HG03196 (cell line): ENCODE measurements around the gene DGKB.

Experiments
- ATAC-seq: cut with Tn5 transposase; IDR thresholded peaks from one replicate; pipeline ENCODE4 v1.9.1; 2021; ENCODE audit not compliant: unreplicated experiment

DGKB gene

DNA sequence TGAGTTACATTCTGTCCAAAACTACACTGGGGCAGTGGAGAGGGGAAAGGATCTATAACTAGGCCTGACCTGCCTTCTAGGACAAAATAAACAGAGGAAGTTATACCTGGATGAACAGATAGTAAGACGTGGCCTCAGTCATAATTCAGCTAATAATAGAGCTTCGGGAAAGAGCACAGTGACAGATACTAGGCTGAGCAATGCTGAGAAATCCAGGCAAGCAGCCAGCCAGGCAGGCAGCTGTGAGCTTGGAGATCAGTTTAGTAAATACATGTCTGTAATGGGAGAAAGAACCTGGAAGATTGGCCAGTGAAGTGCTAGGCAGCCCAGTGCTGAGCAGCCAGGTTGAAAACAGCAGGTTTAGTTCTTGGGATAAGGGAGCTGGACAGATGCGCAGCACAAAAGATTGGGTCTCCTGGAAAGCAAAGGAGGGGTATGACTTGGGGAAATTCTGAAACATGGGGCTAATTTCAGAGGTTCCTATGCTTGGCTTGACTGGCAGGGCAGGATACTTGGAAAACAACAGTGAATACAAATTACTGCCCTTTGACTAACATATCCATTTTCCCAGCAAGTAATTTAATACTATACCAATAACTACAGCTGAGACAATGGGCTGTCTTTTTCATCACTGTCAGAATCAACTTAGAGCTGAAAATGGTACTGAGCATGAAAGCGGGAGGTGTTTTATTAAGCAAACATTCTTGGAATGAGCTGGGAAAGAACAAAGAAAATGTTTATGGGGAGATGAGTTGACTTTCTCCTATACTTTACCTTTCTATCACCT is 140.8 kb downstream of the DGKB start:
- no peak for ATAC-seq

DNA sequence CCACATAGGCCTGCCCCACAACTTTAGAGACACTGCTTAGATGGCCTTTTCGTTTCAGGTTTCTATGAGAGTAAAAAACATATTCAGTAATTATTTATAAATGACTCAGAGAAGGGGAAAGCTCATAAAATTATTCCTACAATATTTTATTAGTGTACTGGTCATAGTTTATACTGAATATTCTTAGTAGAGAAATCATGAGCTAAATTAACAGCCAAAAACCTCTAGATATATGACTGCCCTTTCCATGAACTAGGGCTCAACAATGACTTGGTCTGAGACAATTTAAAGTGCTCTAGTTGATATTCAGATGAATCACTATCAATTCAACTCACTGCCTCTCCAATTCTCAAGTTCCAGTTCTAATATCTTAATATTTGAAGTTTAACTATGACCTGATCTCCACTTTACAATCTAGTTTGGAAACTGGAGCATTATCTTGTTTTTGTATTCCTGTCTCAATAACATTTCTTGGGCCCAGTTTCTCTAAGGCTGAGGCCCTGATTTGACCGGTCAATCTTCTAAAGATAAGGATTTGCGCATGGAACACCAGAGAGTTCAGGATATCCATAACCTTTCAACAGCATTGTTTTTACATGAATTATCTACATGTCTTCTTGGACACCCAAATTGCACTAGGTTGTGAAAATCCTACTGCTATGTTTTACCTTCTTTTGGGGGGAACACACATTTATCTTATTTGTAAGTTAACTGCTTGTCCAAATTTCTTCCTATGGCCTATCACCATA is 141.6 kb downstream of the DGKB start:
- ATAC-seq, result no peak

DNA sequence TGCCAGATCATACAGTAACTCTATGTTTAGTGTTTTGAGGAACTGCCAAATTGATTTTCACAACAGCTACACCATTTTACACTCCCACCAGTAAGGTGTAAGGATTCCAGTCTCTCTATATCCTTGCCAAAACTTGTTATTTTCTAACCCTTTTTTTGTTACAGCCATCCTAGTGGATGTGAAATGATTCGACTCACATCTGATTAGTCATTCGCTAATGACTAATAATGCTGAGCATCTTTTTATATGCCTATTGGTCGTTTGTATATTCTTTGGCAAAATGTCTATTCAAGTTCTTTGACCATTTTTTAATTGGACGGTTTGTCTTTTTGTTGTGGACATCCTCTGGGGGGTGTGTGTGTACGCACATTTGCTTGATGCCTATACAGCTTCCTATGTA is 142.8 kb downstream of the DGKB start:
- no peak for ATAC-seq

DNA sequence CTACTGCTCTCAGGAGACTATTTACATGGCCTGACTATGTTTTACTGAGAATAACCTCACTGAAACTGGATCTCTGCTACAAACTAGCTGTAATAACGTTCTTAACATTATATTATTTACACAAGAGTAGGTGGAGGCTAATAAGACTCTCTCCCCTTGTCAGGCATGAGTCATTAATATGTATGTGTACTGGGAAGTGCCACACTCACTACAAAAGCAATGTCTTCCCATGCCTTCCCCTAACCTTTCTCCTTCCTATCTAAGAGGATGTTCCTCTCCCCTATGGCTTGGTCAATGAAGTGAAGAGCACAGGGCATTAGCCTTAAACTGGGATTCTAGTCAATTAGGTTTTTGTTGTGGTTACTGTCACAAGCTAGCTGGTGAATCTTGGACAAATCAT is 147.9 kb downstream of the DGKB start:
- ATAC-seq, result no peak

DNA sequence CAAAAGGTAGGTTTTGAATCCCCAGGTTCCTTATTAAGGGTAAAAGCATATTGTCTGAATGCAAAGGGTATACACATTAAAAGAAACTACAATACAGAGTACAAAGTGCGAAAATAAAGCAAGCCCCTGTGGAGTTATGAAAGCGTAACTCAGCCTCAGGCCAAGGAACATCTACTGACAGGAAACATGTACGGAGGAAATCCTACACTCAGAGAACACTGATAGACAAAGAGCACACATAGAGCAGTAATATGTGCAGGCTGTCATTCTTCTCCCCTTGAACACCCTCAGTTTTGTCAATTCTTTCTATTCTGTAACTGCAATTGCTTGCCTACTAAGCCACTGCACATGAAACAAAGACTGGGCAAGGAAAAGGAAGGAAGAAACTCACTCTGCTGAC is 150.2 kb downstream of the DGKB start:
- no peak for ATAC-seq

GRCh38 chr7:14751461-14751860 is 151.1 kb downstream of the DGKB start:
- ATAC-seq, result no peak

GRCh38 chr7:14748461-14748860 is 154.1 kb downstream of the DGKB start:
- ATAC-seq, result no peak

- ATAC-seq, result no peak
Observed at GRCh38 chr7:14747701-14748100, 154.8 kb downstream of the DGKB start.

DNA sequence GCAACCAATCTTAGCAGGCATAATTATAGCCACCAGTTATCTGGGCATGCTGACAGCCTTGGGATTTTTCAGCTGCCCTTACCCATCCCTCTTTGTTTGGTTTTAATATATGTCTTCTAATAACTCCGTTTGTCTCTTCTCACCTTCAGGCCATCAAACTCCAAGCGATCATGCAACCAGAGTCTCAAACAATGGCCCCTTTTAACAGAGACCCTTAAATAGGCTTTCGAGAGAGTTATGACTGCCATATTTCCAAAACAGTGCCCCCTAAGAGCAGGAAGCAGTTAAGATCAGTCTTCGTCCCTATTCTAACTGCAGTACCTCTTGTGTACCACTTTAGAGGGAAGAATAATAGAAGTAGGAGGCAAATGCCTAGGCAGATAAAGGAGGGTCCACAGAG is 157.5 kb downstream of the DGKB start:
- ATAC-seq, result no peak

DNA sequence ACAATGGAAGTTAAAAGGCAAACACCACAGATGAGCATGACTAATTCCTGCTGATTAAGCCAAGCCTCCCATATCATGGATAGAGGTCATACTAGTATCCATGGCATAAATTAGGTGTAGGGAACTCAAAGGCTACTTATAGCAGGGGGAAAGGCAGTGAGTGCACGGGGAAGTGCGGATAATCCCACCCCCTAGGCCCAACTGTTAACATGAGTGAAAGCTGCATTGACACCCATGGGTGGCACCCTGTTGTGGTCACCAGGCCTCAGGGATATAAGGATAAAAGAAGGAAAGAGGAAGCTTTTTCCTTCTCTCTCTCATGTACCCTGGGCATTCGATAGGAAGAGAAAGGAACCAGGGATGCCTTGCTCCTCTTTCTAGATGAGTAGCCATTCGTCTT is 161.9 kb downstream of the DGKB start:
- no peak for ATAC-seq

- ATAC-seq, result no peak
Observed at GRCh38 chr7:14739841-14740185, 162.7 kb downstream of the DGKB start.

DNA sequence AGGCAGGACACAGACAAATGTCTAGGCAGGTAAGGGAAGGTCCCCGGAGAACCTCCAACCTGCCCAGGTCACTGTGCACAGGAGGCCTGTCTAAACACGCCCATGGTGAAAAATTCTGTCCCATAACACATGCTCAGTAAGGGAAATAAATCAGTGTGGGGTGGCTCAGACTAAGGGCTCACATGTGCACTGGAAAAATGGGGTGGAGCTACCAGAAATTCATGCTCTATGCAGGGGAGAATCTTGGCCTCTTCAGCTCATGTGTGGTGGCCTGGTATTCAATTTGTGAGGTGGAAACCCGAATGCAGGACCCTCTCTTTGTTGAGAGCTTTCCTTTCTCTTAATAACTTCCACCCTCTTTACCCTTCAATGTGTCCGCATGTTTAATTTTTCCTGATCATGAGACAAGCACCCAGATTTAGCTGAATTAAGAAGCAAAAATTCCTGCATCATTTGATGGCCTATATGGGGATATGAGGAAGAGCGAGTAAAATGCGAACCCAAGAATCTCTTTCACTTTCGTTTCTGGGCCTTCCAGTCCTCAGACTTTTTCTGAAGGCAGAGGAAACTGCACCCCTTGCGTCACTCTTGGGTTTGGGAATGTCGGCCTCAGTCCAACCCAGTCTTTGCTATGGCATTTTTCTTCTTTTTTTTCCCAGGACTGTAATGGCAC is 163.2 kb downstream of the DGKB start:
- no peak for ATAC-seq

DNA sequence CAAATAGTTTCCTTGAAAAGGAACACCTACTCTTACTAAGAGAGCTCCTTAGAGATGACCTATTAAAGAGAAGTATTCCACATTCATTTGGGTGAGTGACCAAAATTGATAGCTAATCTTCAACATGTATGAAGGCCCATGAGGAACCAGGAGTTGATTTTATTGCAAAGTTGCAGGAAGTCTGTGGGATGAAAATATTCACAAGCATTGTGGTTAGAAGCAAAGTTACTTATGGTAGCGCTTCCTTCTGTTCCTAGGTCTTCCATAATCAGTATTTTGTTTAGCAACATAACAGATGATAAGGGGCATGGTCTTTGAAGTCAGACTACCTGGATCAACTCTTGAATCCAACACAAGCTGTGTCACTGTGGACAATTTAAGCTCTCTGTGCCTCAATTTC is 164.5 kb downstream of the DGKB start:
- no peak for ATAC-seq

- no peak for ATAC-seq
Observed at GRCh38 chr7:14734839-14735321, 167.7 kb downstream of the DGKB start.

GRCh38 chr7:14720785-14721184 is 181.8 kb downstream of the DGKB start:
- no peak for ATAC-seq

DNA sequence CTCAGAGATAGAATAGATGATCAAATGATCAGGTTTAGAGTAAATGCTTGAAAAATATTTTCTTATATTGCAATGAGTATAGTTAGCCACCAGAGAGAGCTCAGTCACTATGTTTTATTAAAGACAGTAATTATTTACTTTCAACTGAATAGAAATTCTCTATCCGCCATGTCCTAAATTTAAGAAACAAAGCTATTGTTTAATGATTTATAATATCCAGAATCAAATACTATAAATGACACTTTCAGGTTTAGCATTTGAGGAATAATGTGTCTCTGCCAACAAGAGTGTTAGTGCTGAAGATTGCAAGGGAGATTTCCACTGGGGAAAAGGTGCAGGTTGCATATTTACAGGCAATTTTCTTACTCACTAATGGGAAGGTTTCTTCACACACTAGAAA is 184.7 kb downstream of the DGKB start:
- no peak for ATAC-seq

GRCh38 chr7:14717169-14717568 is 185.4 kb downstream of the DGKB start:
- no peak for ATAC-seq

DNA sequence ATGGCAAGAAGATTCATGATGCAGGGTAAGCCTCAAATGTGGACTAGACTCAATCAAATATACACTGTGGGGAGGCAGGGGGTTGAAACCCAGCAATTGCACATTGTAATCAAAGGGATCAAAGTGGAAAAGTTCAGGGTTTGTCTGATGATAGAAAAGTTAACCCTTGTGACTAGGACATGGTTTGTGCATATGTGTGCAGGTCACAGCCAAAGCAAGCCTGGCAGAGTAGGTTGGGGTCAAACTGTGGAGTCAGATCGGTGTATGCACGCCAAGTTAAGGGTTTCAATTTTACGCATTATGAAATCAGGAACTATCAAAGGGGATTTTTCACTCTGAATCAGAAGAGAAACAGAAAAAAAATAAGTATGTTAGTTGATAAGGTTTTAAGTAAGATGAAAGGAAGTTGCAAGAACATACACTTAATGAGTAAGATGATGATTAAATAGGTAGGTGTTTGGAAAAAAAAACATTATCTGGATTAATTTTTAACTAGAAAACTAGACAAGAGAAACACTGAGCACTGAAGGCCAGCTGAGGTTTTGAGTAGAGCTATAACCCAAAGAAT is 188.3 kb downstream of the DGKB start:
- peak; percentile 99 for ATAC-seq

DNA sequence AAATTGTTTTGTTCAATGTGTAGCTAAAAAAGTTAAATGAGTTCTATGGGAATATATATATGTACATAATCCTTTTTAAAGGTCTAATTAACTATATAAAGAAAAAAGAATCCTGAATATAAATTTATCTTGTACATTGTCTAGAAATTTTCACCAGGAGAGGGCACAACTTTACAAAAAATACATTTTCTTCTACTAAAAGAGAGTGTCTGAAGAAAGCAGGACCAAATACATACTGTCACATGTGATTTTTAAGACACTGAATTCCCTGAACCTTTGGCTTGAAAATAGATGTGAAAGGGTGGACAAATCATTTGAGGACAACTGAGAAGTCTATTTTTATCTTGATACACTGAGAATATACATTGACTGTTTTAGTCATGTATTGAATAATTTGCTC is 204.3 kb downstream of the DGKB start:
- ATAC-seq, result no peak

DNA sequence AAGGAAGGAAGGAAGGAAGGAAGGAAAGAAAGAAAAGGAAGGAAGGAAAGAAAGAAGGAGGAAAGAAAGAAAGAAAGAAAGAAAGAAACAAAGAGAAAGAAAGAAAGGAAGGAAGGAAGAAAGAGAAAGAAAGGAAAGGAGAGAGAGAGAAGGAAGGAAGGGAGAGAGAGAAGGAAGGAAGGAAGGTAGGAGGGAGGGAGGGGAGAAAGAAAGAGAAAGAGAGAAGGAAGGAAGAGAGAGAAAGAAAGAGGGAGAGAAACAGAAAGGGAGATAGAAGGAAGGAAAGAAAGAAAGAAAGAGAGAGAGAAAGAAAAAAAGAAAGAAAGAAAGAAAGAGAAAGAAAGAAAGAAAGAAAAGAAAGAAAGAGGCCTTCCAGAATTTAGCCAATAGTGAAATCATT is 204.9 kb downstream of the DGKB start:
- no peak for ATAC-seq

DNA sequence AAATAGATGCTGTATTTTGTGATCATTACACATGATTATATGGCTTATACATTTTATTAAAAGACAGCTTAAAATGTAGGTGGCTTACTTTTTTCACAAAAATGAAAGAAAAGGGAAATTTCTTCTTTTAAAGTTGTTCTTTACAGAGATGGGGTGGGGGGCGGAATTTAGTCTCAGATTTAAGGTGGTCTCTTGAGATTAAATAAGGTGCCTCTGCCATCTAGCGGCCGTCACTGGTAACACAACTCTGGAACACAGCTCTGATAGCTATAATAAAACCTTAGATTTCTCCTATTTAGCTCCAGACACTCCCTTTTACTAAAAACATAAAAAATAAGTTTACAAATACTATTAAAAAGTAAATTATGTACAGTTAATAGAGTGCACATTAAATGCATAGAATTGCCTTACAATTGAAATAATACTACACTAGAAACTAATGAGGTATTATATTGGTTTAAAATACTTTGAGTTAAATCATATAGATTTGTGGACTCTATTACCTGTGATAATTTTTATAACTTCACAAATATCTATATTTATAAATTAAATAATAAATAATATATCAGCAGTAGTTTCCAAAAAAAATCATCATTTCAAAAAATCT is 210.9 kb downstream of the DGKB start:
- ATAC-seq, result peak; percentile 58
